NCI-H748 (cell line): Measurements from ENCODE around the gene CMC2.

Experiments
- DNase-seq: peaks from one replicate; lab custom pipeline; 2025; ENCODE audit not compliant: unreplicated experiment; lab: John Stamatoyannopoulos, UW

Gene CMC2

DNA sequence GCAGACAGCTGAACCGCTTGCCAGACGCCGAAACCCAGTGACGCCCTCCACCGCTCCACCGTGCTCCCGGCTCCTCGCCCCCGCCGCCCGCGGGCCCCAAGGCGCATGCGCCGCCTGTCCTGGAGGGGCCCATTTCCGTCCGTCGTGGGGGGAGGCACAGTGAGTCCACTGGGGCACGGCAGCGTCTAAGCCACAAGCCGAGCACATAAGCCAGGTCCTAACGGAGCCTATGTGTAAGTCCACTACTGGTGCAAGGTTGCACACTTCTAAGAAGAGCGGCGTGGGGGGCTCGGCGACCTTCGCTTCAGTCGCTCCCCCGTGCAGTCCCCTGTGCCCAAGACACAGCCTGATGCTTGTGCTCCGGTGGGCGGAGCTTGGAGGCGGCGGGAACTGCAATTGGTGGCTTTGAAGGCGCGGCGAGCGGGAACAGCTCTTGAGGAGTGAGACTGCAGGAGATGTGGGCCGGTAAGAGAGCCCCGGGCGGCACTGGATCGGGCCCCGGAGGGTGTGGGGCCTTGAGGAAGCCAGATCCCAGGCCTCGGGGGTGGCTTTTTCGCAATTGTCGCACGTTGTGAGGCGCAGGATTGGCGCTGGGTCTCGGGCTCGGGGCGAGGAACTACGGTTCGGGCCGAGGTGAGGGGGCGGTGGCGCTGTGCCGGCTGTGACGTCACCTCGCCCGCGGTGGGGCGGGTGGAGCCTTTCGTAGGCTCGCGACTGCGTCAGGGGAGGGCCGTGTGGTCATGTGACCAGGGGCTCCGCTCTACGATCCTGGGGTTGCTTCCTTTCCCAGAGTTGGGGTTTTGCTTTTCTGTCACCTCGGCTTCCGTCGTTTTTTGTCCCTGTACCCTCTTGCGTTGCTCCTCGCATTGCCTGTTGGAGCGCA is at the start of gene CMC2, which contains the start of gene CENPN:
Gene CMC2, minus strand, starts transcription at position 73 of the 883 bp plus-strand sequence. CDS start 9,491 bp downstream, outside the sequence.
Gene CENPN, plus strand, starts transcription at position 402 of the 883 bp plus-strand sequence. CDS start 4,726 bp downstream, outside the sequence.
- DNase-seq, result peak; percentile 96

DNA sequence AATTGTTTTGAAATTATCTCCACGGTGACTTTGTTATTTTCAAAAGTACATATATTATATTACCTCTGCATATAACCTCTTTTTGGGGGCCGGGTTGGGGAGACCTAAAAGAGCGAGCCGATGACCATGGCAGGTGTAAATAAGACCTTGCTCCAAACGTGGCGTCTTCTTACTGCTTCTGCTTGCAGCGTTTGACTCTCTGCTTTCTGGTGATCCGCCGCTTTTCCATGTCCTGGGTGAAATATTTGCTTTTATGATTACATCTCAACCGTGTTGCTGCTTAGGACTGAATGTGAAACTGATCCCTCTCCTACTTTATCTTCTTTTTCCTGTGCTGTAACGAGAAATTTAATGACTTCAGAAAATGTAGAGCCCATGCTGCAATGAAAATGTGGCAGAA is 47.1 kb upstream of the CMC2 start:
- no peak for DNase-seq

DNA sequence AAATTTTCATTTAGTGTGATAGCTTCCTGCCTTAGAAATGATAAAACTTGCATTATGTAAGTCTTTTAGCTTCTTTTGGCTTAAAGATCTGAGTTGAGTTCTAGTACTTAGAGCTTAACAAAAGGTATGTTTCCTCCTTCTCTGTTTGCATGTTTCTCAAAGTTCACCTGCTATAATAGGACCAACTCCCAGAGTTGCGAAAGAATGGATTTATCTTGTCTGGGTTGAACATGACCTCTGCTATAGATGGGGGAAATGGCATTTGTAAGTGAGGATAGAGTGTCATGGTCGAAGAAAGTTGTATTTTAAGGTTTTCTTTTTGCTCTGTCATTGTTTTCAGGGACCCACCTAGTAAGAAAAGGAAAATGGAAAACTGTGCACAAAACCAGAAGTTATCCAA is 36.1 kb upstream of the CMC2 start:
- DNase-seq, result no peak

DNA sequence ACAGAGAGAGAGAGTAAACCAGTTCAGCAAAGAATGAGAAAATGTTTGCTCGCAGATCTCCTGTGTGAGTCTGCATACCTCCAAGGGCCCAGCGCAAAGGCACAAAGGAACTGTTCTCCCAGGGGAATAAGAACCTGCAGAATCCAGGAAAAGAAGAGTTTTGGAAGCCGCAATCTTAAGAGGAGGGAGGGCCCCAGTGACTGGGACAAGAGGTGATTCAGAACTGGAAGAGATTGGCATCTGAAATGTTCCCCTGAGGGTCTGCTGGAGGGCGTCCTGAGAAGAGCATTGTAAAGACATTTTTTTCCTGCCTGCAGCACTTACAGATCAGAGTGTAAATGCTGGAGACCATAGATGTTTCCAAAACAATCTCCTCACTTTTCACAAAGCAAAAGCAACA is 35.0 kb upstream of the CMC2 start:
- DNase-seq, result no peak

DNA sequence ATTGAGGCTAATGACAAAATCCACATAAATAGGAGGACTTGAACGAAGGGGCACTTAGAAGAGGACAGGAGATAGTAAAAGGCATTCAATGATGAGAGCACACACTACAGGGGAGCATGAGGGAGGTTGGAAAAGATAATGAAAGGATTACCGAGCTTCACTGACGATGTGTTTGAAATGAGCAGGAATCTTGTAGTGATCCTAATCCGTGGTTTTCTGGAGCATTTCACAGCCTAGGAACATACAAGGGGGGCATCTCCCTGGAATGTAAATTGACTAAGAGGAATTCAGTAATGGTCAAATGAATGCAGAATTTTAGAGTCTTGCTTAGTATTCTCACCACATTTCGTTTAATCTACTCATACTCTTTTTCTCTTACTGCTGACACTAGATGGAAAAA is 34.2 kb upstream of the CMC2 start:
- DNase-seq, result no peak

DNA sequence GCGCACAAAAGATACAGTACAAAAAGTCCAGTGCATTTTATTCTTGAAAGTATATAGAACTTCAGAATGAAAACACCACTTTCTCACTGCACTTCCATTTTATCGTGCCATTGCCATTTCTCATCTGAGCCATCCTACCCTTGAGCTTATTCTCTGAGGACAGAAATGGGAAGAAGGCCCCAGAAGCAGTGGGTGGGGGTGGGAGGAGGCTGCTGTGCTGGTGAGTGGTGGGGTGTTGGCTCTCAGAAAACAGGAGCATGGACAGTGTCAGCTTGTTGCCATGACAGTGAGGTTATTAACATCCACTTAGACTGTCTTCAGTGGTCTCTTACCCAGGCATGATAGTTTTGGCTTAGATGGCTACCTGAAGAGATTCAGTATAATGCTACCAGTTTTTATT is 33.4 kb upstream of the CMC2 start:
- DNase-seq, result no peak

DNA sequence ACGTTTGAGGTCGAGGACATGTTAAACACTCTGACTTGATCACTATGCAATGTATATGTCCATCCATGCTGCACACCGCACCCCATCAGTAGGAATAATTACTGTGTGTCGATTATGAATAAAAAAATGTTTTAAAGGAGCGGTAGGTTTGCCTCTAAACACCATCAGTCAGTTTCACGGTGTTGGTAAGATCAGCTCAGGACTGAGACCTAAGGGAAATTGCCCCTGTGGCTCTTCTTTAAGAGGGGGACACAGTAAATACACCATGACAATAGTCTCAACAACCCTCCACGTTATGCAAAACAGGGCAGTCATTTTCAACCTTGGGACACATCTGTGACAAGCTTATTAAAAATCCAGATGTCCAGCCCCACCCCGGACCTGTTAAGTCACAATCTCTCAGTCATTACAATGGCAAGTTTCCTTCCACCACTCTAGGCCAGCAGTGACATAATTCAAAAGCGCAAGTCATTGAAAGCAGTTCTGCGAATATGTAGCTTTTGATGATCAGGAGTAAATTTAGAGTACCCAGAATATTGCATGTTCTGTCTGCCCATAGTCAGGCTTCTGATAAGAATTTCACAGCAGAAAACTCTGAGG is 30.2 kb upstream of the CMC2 start:
- DNase-seq, result no peak

DNA sequence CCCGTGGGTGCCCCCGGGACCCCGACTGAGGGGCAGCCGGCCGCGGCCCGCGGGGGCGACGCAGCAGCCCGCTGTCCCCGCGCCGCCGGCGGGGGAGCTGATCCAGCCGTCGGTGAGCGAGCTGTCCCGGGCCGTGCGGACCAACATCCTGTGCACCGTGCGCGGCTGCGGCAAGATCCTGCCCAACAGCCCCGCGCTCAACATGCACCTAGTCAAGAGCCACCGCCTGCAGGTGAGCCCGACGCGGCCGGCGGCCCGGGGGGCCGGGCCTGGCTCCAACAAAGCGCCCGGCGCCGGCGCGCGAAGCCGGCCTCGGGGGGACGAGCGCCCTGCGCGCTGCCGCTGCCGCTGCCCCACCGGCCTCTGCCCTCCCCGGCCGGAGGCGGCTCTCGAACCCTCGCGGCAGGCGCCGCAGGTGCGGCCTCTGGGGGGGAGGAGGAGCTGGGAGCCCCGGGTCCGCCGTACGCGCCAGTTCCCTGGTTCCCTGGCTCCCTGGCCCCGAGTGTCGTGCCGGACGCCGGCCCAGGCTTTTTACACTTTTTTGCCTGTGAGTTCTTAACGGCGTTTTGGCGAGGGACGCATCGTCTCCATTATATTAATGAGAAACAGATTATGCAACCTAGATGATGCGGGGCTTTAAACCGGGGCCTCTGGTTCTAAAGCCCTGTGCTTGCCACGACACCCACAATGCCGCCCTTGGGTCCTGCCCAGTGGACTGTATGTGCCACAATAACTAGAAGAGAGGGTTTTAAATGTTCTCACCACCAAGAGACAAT is 29.5 kb upstream of the CMC2 start:
- peak; percentile 57 for DNase-seq

DNA sequence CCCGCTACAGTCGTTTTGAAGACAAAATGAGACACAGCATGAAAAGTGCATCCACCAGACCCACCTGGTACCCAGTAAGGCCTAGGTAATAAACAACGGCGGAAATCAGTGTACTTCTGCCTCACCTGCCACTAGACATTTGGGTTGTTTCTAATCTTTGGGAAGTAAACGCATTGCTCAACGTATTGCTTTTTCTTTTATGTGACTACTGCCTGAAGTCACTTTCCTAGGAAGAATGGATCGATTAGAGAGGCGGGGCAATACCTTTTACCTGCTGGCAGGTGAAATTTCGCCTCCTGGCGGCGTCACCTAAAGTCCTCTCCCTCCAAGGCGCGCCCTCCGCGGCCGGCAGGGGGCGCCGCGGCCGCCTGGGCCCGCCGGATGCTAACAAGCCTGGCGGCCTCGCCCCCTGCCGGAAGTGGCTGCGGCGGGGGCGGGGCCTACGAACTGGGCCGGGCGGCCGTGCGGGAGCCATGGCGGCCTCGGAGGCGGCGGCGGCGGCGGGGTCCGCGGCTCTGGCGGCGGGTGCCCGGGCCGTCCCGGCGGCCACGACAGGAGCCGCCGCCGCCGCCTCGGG is 28.8 kb upstream of the CMC2 start, which contains the start of gene ATMIN:
Gene ATMIN, plus strand, starts transcription at position 445 of the 577 bp plus-strand sequence. Its CDS starts 29 bp downstream, at position 474.
- peak; percentile 89 for DNase-seq

DNA sequence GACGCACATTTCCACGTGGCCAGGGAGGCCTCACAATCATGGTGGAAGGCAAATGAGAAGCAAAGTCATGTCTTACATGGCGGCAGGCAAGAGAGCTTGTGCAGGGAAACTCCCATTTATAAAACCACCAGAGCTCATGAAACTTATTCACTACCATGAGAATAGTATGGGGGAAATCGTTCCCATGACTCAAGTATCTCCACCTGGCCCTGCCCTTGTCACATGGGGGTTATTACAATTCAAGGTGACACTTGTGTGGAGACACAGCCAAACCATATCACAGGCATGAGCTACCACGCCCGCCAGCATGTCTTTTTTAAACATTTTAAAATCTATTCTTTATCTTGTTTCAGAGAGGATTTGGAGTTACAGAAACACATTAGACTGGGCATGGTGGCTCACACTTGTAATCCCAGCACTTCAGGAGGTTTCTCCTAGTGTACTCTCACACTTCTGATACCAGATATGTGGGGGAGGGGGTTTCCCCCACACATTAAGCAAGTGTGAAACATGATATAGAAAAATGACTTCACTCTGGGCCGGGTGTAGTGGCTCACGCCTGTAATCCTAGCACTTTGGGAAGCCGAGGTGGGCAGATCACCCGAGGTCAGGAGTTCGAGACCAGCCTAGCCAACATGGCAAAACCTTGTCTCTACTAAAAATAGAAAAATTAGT is 23.4 kb upstream of the CMC2 start:
- no peak for DNase-seq

DNA sequence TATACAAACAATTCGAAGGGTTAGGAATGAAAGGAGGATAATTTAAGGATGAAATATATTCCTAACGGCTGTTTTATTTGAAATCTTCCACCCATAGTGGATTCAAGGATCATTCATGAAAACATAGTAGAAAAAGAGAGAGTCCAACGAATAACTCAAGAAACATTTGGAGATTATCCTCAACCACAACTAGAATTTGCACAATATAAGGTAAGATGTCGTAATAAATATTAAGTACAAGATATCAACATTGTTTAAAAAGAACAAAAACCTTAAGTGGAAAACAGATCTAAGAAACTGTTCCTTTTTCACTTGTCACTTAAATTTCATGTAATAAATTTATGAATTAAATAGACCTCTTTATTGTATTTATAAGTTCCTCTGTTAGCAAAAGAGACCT is 19.7 kb upstream of the CMC2 start:
- no peak for DNase-seq

DNA sequence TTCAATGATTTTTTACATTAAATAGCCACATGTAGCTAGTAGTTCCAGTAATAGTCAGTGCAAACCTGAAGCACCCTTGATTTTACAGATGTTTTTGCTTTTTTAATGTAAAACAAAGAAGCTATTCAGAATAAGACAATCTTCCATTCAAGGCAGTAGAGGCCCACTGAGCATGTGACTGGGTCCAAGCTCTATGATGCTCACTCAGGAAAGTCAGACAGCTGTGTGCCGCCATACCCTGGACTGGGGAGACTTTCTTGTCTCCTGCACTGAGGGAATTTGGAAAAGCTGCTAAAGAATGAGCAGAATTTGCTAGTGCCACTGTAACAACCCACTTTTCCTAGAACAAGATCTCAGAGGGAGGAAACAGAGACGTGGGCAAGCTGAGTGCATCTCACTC is 11.8 kb upstream of the CMC2 start:
- DNase-seq, result no peak

DNA sequence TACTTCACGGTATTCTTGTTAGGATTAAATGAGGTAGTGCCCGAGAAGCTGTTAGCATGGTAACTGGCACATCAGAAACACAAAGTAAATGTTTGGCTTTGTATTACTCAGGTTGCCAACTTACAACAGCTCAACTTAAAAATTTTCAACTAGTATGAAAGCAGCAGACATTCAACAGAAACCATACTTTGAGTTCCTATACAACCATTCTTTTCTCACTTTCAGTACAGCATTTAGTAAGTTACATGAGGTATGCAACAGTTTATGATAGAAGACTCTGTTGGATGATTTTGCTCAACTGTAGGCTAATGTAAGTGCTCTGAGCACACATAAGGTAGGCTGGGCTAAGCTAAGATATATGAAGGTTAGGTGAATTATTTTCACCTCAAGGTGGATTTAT is 8.0 kb upstream of the CMC2 start:
- DNase-seq, result no peak

DNA sequence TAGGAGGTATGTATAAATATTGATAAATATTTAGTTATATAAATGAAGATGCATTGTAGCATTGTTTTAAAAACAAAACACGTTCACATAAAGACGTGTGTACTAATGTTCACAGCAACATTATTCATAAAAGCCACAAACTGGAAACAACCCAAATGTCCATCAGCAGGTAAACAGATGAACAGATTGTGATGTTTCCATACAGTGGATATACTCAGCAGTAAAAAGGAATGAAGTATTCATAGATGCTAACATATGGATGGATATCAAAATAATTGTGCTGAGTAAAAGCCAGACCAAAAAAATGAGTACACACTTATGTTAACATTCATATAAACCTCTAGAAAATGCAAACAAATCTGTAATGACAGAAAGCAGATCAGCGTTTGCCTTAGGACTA is 6.3 kb upstream of the CMC2 start:
- DNase-seq, result no peak

DNA sequence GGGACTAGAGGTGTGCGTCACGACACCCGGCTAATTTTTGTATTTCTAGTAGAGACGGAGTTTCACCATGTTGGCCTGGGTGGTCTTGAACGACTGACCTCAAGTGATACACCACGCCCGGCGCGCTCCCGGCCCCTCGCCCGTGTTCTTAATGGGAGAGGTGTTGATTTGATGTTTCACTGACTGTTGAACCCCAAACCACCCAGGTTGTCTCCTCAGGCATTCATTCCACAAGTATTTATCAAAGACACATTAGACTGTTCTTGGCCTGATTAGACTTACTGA is 1.8 kb upstream of the CMC2 start:
- no peak for DNase-seq

DNA sequence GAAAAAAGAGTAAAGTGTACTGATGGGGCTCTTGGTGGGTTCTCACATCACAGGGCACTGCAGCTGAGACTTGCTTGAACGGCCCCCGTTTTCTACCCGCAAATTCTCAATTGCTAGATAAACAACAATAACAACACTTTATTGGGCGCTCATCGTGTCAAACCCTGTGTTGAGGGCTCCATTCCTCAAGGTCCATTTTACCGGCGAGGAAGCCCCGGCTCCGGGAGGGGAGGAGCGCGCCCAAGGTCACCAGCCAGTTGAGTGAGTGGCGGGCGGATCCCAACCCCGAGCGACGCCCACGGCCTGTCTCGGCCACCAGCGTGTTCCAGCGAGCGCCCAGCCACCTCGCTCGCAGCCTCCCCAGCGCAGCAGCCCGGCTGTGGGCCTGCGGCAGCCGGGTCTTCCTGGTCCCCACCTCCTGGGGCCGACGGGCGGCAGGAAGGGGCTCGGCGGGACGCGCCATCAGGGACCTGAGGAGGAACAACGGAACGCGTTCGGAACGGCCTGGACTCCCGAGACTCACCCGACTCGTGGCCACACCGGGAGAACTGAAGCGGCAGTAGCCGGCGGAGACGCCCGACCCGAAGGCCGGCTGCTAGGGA is 373 bp downstream of the CMC2 start:
- peak; percentile 79 for DNase-seq

DNA sequence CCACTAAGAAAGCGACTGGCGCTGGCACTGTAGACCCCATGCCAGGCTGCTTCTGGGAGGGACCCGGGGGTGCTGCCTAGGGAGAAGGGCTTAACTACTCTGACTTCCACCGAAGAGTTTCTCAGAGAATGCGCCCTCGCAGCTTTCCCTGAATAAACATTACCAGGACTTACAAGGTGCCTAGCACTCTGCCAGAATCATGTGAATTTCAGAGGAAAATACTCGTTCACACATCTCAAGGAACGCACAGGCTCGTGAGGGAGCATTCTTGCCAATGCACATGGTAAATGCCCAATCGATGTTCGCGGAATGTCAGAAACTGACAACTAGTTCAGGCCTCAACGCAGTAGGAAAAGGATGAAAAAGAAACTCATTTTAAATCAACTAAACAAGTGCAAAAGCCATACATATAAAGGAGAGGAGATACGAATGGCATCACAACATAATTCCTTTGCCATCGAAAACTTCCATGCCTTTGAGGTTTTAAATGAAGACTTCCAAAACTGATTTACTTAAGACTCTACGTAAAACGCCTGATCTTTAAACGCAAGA is 999 bp downstream of the CMC2 start:
- DNase-seq, result peak; percentile 3

DNA sequence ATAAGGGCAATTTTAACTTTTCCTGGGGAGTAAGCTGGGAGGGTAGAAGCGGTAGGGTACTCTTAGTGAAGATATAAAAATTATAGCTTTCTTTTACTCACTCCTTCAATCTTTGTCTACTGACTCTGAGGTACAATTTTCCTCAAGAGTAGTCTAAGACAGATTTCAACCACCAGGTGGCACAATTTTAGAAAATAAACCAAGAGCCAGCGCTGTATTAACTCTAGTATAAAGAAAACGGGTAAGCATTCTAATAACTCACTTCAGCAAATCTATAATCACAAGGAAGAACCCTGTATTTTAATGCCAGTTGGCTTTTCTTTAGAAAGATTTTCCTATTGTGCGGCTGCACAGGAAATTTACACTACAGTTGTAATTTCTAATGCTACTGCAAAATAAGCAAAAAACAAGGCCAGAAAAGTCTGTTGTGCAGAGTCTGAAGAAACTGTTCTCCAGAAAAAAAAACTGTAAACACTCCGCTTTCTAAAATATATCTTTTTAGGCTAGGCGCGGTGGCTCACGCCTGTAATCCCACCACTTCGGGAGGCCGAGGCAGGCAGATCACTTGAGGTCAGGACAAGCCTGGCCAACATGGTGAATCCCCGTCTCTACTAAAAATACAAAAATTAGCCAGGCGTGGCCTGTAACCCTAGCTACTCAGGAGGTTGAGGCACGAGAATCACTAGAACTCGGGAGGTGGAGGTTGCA is 1.9 kb downstream of the CMC2 start:
- DNase-seq, result peak; percentile 56

DNA sequence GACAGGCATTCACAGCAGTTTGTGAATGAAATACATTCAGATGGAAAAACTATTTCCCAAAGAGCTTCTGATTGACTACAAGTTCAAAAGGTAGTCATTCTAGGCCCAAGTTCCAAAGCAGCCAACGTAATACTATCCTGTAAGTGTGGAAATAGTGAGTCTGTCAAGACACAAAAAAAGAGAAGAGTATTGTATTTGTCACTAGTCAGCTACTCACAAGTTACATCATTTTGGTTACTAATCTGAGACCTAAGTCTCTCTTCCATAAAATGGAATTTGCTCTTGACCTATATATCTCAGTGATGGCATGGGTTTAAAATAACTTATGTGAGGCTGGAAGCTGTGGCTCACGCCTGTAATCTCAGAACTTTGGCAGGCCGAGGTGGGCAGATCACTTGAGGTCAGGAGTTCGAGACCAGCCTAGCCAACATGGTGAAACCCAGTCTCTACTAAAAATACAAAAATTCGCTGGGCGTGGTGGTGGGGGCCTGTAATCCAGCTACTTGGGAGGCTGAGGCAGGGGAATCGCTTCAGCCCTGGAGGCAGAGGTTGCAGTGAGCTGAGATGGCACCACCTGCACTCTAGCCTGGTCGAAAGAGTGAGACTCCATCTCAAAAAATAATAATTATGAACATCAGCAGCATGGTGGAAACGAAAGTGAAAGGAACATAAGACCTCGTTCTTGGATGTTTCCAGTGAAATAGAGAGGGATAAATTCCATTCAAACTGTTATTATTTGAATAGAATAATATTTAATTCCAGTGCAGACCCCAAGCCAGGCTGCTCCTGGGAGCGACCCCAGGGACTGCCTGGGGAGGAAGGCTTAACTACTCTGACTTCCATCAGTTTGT is 2.9 kb downstream of the CMC2 start:
- DNase-seq, result no peak
